Skeletal muscle tissue (tissue), 4 donors: Measurements from ENCODE around the gene LBP. TPM values are rescaled to one million over a fixed set of nuclear protein-coding genes. Genes with fewer than 3 reads are reported as not detected.
"Not testable (repeated sequence)": the region's sequence is repeated elsewhere in the genome, so short reads cannot be mapped to it uniquely, and the experiment has no call there.

ENCODE experiments used
- H3K27ac ChIP-seq: one replicate; pipeline ENCODE4 v1.7.0; 2013; ENCODE audit warnings: mild to moderate bottlenecking, low read depth, low read length, inconsistent platforms
- H3K27me3 ChIP-seq, 3 donors: one replicate each; pipeline ENCODE4 v1.7.0; 2013; ENCODE audit warnings: low read length in 3 of 3; ENCODE audit not compliant: control insufficient read depth in 3 of 3, insufficient read depth in 3 of 3
- H3K36me3 ChIP-seq, 3 donors: one replicate each; pipeline ENCODE4 v1.7.0; 2013; ENCODE audit warnings: low read length in 3 of 3; ENCODE audit not compliant: control insufficient read depth in 3 of 3, insufficient read depth in 3 of 3
- H3K4me1 ChIP-seq, 3 donors: one replicate each; pipeline ENCODE4 v1.7.0; 2013; ENCODE audit warnings: low read length in 3 of 3, mild to moderate bottlenecking in 3 of 3; ENCODE audit not compliant: control insufficient read depth in 3 of 3, insufficient read depth in 3 of 3
- H3K4me3 ChIP-seq, 3 donors: one replicate each; pipeline ENCODE4 v1.7.0; 2013; ENCODE audit warnings: low read length in 3 of 3
- H3K9ac ChIP-seq, 3 donors: one replicate each; pipeline ENCODE4 v1.7.0; 2013; ENCODE audit warnings: low read length in 3 of 3, mild to moderate bottlenecking in 3 of 3, moderate library complexity in 2 of 3, low read depth in 1 of 3
- H3K9me3 ChIP-seq, 3 donors: one replicate each; pipeline ENCODE4 v1.7.0; 2013; ENCODE audit warnings: low read length in 3 of 3; ENCODE audit not compliant: control insufficient read depth in 3 of 3
- total RNA-seq: library from RNA; depleted of rRNA; stranded (reverse); fragments of >200 nt; gene quantifications from one replicate; pipeline ENCODE4 v1.2.3, GENCODE V29; 2014
- donor health status: Osteomylitis.

LBP gene
- total RNA-seq, 1 donor from 2014 or later, result 0.52 TPM

GRCh38 chr20:38404016-38404415 lies 57.7 kb downstream of the LBP start:
- no peaks in the 10 kb centered on the region for H3K9me3 ChIP-seq
- H3K4me1 ChIP-seq, result no peaks in the 10 kb centered on the region
- no peak overlapping the region for H3K9ac ChIP-seq
- H3K36me3 ChIP-seq, result no peaks in the 10 kb centered on the region
- no peak overlapping the region for H3K27ac ChIP-seq
- no peaks in the 10 kb centered on the region for H3K27me3 ChIP-seq
- H3K4me3 ChIP-seq, result no peak overlapping the region

GRCh38 chr20:38405132-38405531 lies 58.9 kb downstream of the LBP start:
- Histone ChIP-seq H3K36me3 (no peaks in the 10 kb centered on the region), H3K27me3 (no peaks in the 10 kb centered on the region)

GRCh38 chr20:38406476-38406875 lies 60.2 kb downstream of the LBP start:
- Histone ChIP-seq H3K27ac (no peak overlapping the region), H3K9ac (peak overlapping the region in 1 of 3 donors; percentile 28), H3K4me1 (no peaks in the 10 kb centered on the region), H3K36me3 (peaks cover 0 to 5% (median 0%) of the 10 kb centered on the region in 3 donors), H3K27me3 (no peaks in the 10 kb centered on the region), H3K4me3 (no peak overlapping the region), H3K9me3 (no peaks in the 10 kb centered on the region)

More at GRCh38 chr20:38405132-38405531, 58.9 kb downstream of the LBP start:
- Histone ChIP-seq H3K4me1 (no peaks in the 10 kb centered on the region), H3K27ac (no peak overlapping the region), H3K9ac (no peak overlapping the region), H3K9me3 (no peaks in the 10 kb centered on the region), H3K4me3 (no peak overlapping the region)

GRCh38 chr20:38407321-38407720 lies 61.0 kb downstream of the LBP start:
- Histone ChIP-seq H3K4me3 (no peak overlapping the region), H3K27ac (no peak overlapping the region), H3K9ac (no peak overlapping the region), H3K36me3 (peaks cover 0 to 5% (median 0%) of the 10 kb centered on the region in 3 donors), H3K9me3 (no peaks in the 10 kb centered on the region), H3K27me3 (no peaks in the 10 kb centered on the region), H3K4me1 (no peaks in the 10 kb centered on the region)

- not testable (repeated sequence) for H3K36me3 ChIP-seq, H3K4me3 ChIP-seq, H3K9me3 ChIP-seq, H3K4me1 ChIP-seq, H3K9ac ChIP-seq, H3K27ac ChIP-seq, H3K27me3 ChIP-seq
These were observed 61.5 kb downstream of the LBP start for GRCh38 chr20:38407822-38408221.

- H3K9ac ChIP-seq, result no peak overlapping the region
- H3K36me3 ChIP-seq, result peaks cover 0 to 12% (median 3%) of the 10 kb centered on the region in 3 donors
These were observed 66.7 kb downstream of the LBP start for GRCh38 chr20:38412877-38413577.

GRCh38 chr20:38414769-38415450 lies 68.6 kb downstream of the LBP start:
- Histone ChIP-seq H3K4me3 (no peak overlapping the region), H3K36me3 (peaks cover 6 to 17% (median 8%) of the 10 kb centered on the region in 3 donors), H3K9me3 (no peaks in the 10 kb centered on the region), H3K9ac (no peak overlapping the region), H3K27ac (no peak overlapping the region), H3K4me1 (peaks cover 9 to 10% (median 9%) of the 10 kb centered on the region in 3 donors), H3K27me3 (no peaks in the 10 kb centered on the region)

More at GRCh38 chr20:38412877-38413577, 66.7 kb downstream of the LBP start:
- Histone ChIP-seq H3K4me3 (no peak overlapping the region), H3K9me3 (no peaks in the 10 kb centered on the region), H3K27ac (no peak overlapping the region), H3K27me3 (no peaks in the 10 kb centered on the region), H3K4me1 (peaks cover 0 to 1% (median under 1%) of the 10 kb centered on the region in 3 donors)

GRCh38 chr20:38418509-38419204 lies 72.4 kb downstream of the LBP start:
- Histone ChIP-seq H3K9me3 (no peaks in the 10 kb centered on the region), H3K36me3 (peaks cover 29 to 38% (median 38%) of the 10 kb centered on the region in 3 donors), H3K9ac (no peak overlapping the region), H3K27me3 (no peaks in the 10 kb centered on the region), H3K4me3 (no peak overlapping the region), H3K27ac (no peak overlapping the region), H3K4me1 (peaks cover 9 to 10% (median 9%) of the 10 kb centered on the region in 3 donors)

GRCh38 chr20:38420388-38421085 lies 74.3 kb downstream of the LBP start:
- Histone ChIP-seq H3K27me3 (no peaks in the 10 kb centered on the region), H3K36me3 (peaks cover 42 to 53% (median 53%) of the 10 kb centered on the region in 3 donors), H3K4me3 (no peak overlapping the region), H3K4me1 (peaks cover 9 to 10% (median 9%) of the 10 kb centered on the region in 3 donors), H3K9ac (no peak overlapping the region), H3K9me3 (no peaks in the 10 kb centered on the region), H3K27ac (no peak overlapping the region)
